Stimulated activated naive CD8-positive, alpha-beta T cell treated with anti-CD3 and anti-CD28 coated beads, Interleukin-15, Interleukin-2, amounts not matched to agents 100 U/mL and 50 U/mL, for 24 hours (primary cell): Measurements from ENCODE around the gene SNAPC5.
A peak's percentile ranks its signal among the peaks of the same experiment; 100 is the strongest.
"Not testable (repeated sequence)": the region's sequence is repeated elsewhere in the genome, so short reads cannot be mapped to it uniquely, and the experiment has no call there.

ENCODE experiments used
- ATAC-seq: fragments of 150-1000 bp; cut with Tn5 transposase; one replicate; pipeline ENCODE4 v1.10.0; 2021
- DNase-seq: peaks from one replicate; pipeline ENCODE4 v3.0.0; 2021

The SNAPC5 gene

DNA sequence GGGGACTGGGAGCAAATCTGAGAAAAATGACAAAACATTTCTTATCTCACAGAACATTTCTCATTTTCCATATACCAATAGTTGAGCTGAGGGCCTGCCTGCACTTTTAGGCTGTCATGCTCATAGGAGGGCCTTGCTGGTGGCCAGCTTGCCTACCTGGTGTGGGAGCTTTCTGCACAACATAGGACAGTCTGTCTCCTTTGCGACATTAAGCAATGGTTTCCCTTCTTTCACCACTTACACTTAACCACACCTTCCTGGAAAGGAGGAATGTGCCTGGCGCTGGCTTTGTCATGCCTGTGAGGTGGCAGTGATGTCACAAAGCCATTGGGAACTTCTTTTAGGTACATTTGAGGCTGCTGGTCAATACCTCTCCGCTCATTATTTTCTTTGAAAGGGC lies 5.7 kb downstream of the SNAPC5 start:
- no peak for DNase-seq
- no peak for ATAC-seq

DNA sequence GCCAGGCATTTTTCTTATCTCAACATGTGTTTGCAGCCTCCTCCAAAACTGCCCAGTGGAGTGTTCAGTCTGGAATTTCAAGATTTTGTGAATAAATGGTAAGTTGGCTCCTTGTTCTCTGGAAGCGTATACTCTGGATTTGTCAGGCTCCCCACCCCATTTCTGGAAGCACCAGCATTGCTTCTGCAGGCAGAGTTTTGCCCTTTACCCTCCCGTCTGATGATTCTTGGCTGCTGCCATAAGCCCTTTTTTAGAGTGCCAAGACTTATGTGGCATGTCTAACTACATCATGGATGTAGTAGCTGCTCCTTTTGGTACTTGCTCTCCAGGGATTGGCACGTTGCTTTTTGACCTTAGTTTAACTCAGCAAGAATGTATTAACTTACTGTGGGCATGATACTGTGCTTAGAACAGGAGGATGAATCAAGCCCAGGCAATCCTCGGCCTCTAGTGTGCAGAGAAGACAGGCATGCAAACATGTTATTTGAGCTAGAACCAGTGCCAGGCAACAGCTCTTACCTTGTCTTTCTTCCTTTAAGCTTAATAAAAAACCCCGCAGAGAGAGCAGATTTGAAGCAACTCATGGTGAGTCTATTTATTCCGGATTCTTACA lies 8.3 kb downstream of the SNAPC5 start:
- ATAC-seq = no peak
- no peak for DNase-seq

DNA sequence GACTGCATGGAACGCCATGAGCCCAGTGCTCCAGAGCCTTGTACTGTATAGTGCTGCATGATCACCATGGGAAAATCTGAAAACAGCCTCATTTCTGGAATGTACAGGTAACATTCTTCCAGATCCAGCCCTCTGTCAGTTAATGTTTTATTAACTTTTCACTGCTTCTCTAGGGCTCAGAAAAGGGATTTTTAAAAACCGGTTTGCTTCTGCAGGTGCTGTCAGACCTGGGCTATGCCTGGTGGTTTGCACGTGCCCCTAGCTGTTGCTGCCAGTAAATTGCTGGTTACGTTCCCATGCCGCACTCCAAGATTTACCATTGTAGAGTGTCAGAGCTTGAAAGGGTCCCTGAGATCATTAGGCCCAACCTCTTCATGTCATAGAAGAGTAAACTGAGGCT lies 9.0 kb downstream of the SNAPC5 start:
- no peak for ATAC-seq
- no peak for DNase-seq

- ATAC-seq = no peak
Measured at GRCh38 chr15:66486887-66487286, 10.7 kb downstream of the SNAPC5 start.

DNA sequence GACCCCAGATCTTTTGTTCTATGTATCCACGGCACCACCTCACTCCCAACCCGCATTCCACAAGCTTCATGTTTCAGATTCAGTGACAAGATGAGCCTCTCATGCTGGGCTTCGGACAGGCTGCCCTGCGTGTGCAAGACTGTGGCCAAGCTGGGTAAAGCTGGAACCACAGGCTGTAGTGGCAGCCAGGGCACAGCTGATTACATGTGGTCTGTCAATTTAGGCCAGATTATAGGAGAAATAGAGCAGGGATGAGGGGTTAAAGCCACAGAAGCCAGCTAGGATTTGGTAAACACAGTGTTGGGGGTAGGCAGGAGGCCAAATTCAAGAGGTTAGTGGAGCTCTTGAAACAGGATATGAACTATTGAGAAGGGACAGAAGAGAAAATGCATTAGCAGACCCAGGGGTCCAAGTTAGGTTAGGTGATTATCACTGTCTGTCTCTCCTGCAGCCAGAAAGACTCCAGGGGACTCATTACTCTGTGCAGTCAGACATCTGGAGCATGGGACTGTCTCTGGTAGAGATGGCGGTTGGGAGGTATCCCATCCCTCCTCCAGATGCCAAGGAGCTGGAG lies 12.9 kb downstream of the SNAPC5 start:
- no peak for ATAC-seq
- no peak for DNase-seq

More at GRCh38 chr15:66486887-66487286, 10.7 kb downstream of the SNAPC5 start:
- no peak for DNase-seq

- DNase-seq = no peak
- no peak for ATAC-seq
Measured at GRCh38 chr15:66483131-66483566, 14.4 kb downstream of the SNAPC5 start.

DNA sequence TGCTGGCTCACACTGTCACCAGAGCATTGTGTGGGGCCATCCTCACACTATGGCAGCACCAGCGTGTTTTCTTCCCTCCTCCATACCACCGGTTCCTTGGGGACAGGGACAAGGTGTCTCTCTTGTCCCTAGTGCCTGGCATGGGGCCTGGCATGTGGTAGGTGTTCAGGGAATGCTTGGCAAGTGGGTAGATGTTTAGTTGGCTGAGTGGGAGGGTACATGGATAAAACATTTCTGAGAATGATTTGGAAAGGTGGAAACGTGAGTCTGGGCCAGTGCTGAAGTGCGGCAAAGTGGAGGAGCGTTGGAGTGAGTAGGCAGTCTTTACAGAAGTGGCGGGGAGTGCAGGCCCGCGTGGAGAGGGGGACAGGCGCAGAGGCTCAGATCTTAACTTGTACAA lies 15.0 kb downstream of the SNAPC5 start:
- ATAC-seq = no peak
- DNase-seq = no peak

GRCh38 chr15:66481107-66481856 lies 16.3 kb downstream of the SNAPC5 start:
- no peak for ATAC-seq
- DNase-seq = no peak

DNA sequence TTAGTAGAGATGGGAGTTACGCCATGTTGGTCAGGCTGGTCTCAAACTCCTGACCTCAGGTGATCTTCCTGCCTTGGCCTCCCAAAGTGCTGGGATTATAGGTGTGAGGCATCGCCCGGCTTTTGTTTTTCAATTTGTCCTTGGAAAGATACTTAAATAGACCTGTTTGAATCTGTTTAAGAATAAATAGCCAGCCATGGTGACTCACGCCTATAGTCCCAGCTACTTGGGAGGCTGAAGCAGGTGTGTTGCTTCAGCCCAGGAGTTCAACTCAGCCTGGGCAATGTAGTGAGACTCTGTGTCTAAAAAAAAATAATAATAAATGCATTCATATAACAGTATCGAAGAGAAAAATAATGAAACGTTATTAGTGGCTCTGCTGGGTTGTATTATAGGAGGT lies 17.3 kb downstream of the SNAPC5 start:
- no peak for ATAC-seq
- DNase-seq = no peak

GRCh38 chr15:66477011-66477410 lies 20.6 kb downstream of the SNAPC5 start:
- ATAC-seq (no peak), DNase-seq (no peak)

- DNase-seq = peak; percentile 35
- peak; percentile 48 for ATAC-seq
Measured at GRCh38 chr15:66476535-66476934, 21.0 kb downstream of the SNAPC5 start.

GRCh38 chr15:66474963-66475362 lies 22.6 kb downstream of the SNAPC5 start:
- ATAC-seq (no peak), DNase-seq (no peak)

DNA sequence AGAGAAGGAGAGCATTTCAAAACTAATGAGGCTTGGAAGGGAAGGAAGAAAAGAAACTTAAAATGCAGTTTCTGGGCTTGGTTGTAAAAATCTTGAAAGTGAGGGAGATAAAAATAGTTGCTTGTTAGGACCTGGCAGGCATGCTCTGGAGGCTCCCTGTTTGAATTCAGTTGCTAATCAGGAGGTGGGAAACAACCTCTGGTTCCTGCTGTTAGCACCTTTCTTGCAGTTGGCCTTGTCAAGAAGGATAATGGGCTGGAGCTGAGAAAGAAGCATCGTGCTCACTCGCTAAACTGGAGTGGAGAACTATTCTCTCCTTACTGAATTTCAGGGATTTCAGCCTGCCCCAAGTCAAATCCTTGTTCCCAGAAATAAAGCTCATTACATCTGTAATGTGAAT lies 23.4 kb downstream of the SNAPC5 start:
- ATAC-seq (no peak), DNase-seq (no peak)

DNA sequence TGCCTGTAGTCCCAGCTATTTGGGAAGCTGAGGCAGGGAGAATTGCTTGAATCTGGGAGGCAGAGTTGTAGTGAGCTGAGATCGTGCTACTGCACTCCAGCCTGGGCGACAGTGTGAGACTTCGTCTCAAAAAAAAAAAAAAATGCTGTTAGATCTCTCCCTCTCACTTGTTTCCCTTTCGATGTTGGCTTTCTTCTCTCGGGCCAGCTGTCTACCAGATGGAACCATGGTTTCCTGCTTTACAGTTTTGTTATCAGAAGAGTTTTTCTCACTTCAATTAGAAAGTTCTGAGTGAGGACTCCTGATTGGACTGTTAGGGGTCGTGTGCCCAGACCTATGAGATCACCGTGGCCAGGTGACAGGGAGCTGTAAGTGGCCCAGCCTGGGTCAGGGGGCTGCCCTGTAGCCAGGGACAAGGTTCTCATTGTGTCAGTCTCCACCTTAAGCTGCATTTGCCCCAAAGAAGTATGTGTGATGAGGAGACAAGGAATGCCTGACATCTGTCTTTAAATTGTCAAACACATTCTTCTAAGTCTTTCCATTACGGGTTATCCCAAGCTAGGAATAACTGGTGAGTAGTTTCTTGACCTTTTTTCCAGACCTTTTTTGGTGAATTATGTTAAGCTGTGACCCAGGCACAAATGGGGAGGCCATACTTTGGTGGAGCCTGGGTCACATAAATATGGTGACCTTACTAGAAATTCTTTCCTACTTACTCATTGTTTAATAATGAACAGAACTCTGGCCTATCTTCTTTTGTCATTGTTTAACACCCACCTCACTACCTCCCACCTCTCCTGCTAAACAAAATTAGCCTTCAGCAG lies 25.2 kb downstream of the SNAPC5 start:
- DNase-seq (no peak), ATAC-seq (peak; percentile 69)

GRCh38 chr15:66470825-66471224 lies 26.7 kb downstream of the SNAPC5 start:
- DNase-seq, ATAC-seq: not testable (repeated sequence)

GRCh38 chr15:66467162-66468040 lies 30.2 kb downstream of the SNAPC5 start:
- not testable (repeated sequence) for ATAC-seq, DNase-seq

- not testable (repeated sequence) for ATAC-seq, DNase-seq
Measured at GRCh38 chr15:66465294-66465693, 32.3 kb downstream of the SNAPC5 start.

DNA sequence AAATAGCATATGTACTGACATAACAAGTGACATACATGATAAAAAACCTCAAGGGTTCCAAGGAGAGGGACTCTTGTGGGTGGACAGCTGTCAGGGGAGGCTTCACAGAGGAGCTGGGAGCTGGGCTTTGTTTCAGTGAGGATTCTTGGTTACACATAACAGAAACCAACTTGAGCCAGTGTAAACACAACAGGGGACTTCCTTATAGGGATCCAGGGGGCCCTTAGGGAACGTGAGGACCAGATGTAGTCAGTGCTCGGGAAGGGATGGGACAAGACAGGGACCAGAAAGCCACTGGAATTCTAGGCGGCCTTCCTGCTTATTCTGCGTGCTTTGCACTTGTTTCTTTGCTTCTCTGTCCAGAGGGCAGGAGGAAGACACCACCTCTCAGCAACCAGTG lies 34.9 kb downstream of the SNAPC5 start:
- DNase-seq (no peak), ATAC-seq (no peak)

- no peak for ATAC-seq
- DNase-seq = no peak
Measured at GRCh38 chr15:66461917-66462316, 35.6 kb downstream of the SNAPC5 start.

GRCh38 chr15:66461294-66461693 lies 36.3 kb downstream of the SNAPC5 start:
- not testable (repeated sequence) for DNase-seq, ATAC-seq

GRCh38 chr15:66459818-66460615 lies 37.5 kb downstream of the SNAPC5 start:
- ATAC-seq = no peak
- no peak for DNase-seq
